Esophagus muscularis mucosa (tissue), 4 donors: ENCODE measurements around the gene OR10H4. TPM values are rescaled to one million over a fixed set of nuclear protein-coding genes. Genes with fewer than 3 reads are reported as not detected.
A peak's percentile ranks its signal among the peaks of the same experiment; 100 is the strongest.

ENCODE experiments used
- DNase-seq: peaks from one replicate; pipeline ENCODE4 v3.0.0-alpha.2; 2017; ENCODE audit errors: extremely low spot score
- H3K27ac ChIP-seq, 4 donors: fragments of 200-600 bp; sonication (generic); replicated peaks in 1 of 4; 1 replicate in 3 of 4; 2 replicates in 1 of 4; pipeline ENCODE4 v1.5.1; 2016 to 2019; ENCODE audit warnings: mild to moderate bottlenecking in 1 of 4
- H3K27me3 ChIP-seq, 4 donors: fragments of 200-600 bp; sonication (generic); one replicate each; pipeline versions ENCODE4 v1.5.1 to v1.6.0; 2016 to 2019
- H3K36me3 ChIP-seq, 4 donors: fragments of 200-600 bp; sonication (generic); one replicate each; pipeline ENCODE4 v1.5.1; 2016 to 2019
- H3K4me1 ChIP-seq, 4 donors: fragments of 200-600 bp; sonication (generic); one replicate each; pipeline ENCODE4 v1.5.1; 2016 to 2019
- H3K4me3 ChIP-seq, 4 donors: fragments of 200-600 bp; sonication (generic); 1 replicate in 2 of 4; 2 replicates in 2 of 4; pipeline ENCODE4 v1.5.1; 2016 to 2019; ENCODE audit warnings: mild to moderate bottlenecking in 4 of 4, moderate library complexity in 1 of 4
- H3K9me3 ChIP-seq, 4 donors: fragments of 200-600 bp; sonication (generic); 1 replicate in 3 of 4; 2 replicates in 1 of 4; pipeline ENCODE4 v1.5.1; 2016 to 2019
- EP300 ChIP-seq: sonication (generic); formaldehyde crosslinking; IDR thresholded peaks from one replicate; pipeline ENCODE4 v1.6.1; 2017; ENCODE audit warnings: antibody characterized with exemption
- POLR2A ChIP-seq: fragments of 450-650 bp; IDR thresholded peaks from one replicate; pipeline ENCODE4 v1.6.1; 2017; ENCODE audit warnings: antibody characterized with exemption, moderate library complexity, mild to moderate bottlenecking, low read depth
- POLR2AphosphoS5 ChIP-seq, 2 donors: sonication (generic); formaldehyde crosslinking; IDR thresholded peaks; one replicate each; pipeline ENCODE4 v1.6.1; 2017; ENCODE audit warnings: antibody characterized with exemption in 2 of 2
- WGBS: methylation state at CpG from one replicate; pipeline ENCODE4 v1.1.5; 2018; 5-methylcytosine and 5-hydroxymethylcytosine counted together
- intact Hi-C: fragments of 100-400 bp; cut with DNase I; formaldehyde crosslinking; loops from one replicate; pipeline ENCODE4 v1.15.1; 2023
- total RNA-seq, 4 donors: library from RNA; depleted of rRNA; stranded (reverse); fragments of >200 nt; gene quantifications; one replicate each; pipeline versions ENCODE4 v1.1.0 to v1.2.1, GENCODE V29; 2016
- TF ChIP-seq, protein P1 (sequence below), 3 experiments: fragments of 200-600 bp in 2 of 3; fragments of 450-650 bp in 1 of 3; sonication (generic) in 2 of 3; IDR thresholded peaks; one replicate each; pipeline ENCODE4 v1.5.1; 2017 to 2019; ENCODE audit warnings: antibody characterized with exemption in 3 of 3, mild to moderate bottlenecking in 2 of 3, moderate library complexity in 1 of 3

OR10H4 gene
- total RNA-seq, 4 donors from 2014 or later, result not detected

DNA sequence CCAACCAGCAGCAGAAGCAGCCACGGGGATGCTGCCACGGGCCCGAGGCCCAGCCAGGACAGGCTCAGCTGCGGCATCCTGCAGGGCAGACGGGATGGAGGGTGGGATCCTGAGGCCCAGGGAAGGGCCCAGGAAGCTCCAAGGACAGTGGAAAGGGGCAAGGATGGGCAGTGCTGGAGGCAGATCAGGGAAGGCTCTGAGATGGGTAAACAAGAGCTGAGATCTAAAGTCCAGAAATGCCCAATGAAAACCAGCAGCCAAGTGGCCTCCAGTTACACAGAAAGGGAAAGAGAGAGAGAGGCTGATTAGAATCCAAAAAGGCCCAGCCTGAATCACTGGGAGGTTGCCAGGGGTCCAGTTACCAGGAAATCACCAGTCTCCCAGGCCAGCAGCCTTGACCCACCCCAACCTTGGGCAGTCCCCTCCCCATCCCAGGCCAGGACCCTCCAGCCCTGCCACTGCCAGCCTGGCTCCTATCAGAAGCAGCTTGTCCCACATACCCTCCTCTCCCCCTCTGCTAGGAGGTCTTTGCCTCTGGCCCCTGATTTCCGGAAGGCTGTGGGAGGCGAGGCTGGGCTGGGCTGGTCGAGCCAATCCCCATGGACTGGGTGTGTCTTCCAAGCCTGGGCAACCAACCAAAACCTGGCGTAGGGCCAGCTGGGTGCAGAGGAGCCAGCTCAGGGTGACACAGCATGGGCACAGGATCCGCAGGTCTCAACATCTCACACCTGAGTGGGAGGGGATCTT lies 14.3 kb upstream of the OR10H4 start, which contains the start of gene CYP4F11:
Gene CYP4F11, minus strand, starts transcription at position 198 of the 747 bp plus-strand sequence. Its CDS starts 121 bp downstream, at position 77.
- peak; percentile 81 for DNase-seq
- Histone ChIP-seq H3K27me3 (peaks cover 0 to 34% (median 21%) of the 10 kb centered on the region in 4 donors), H3K9me3 (peaks cover 0 to 7% (median 6%) of the 10 kb centered on the region in 4 donors), H3K27ac (peak within 1 kb of the TSS in 1 of 4 donors; percentile 54), H3K36me3 (no peaks in the 10 kb centered on the region), H3K4me3 (no peak within 1 kb of the TSS), H3K4me1 (peaks cover 0 to 12% (median 1%) of the 10 kb centered on the region in 4 donors)
- WGBS, result 33% methylated on average over 8 of the region's 10 CpGs
- TF ChIP-seq EP300 (no peak), POLR2A (no peak), POLR2AphosphoS5 (IDR thresholded peaks at IDR 0.05) (no peak)
- TF ChIP-seq, protein P1, sequence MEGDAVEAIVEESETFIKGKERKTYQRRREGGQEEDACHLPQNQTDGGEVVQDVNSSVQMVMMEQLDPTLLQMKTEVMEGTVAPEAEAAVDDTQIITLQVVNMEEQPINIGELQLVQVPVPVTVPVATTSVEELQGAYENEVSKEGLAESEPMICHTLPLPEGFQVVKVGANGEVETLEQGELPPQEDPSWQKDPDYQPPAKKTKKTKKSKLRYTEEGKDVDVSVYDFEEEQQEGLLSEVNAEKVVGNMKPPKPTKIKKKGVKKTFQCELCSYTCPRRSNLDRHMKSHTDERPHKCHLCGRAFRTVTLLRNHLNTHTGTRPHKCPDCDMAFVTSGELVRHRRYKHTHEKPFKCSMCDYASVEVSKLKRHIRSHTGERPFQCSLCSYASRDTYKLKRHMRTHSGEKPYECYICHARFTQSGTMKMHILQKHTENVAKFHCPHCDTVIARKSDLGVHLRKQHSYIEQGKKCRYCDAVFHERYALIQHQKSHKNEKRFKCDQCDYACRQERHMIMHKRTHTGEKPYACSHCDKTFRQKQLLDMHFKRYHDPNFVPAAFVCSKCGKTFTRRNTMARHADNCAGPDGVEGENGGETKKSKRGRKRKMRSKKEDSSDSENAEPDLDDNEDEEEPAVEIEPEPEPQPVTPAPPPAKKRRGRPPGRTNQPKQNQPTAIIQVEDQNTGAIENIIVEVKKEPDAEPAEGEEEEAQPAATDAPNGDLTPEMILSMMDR (IDR thresholded peaks at IDR 0.05), result no peak
- intact Hi-C loops, result no loop called here

DNA sequence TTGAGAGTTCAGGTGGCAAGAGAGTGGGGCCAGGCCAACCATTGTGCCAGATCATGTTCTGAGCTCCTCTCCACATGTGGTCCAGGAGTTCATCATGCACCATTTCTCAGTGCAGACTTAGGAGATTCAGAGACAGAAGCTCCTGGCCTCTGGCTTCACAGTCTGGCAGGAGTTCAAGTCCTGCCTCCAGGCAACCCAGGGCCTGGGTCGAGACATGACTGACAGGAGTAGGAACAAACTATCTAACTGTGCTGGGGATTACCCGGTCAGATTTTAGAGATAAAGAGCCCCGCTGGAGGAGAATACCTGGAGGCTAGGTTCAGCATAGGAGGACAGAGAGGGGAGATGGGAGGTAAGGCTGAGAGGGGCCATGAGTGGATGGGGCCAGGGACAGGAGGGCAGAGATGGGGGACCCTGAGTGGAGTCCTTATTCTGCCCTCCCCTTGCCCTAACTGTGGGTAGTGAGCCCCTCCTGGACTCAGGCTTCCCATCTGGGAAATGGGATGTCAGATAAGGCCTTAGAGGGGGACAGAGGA lies 13.6 kb upstream of the OR10H4 start:
- peak; percentile 91 for DNase-seq
- Histone ChIP-seq H3K27ac (no peak overlapping the region), H3K9me3 (peaks cover 0 to 7% (median 6%) of the 10 kb centered on the region in 4 donors), H3K4me3 (no peak overlapping the region), H3K27me3 (peaks cover 0 to 27% (median 19%) of the 10 kb centered on the region in 4 donors), H3K4me1 (peaks cover 0 to 12% (median 1%) of the 10 kb centered on the region in 4 donors), H3K36me3 (no peaks in the 10 kb centered on the region)
- TF ChIP-seq POLR2AphosphoS5 (IDR thresholded peaks at IDR 0.05) (no peak), EP300 (no peak), POLR2A (no peak)
- TF ChIP-seq, protein P1 (IDR thresholded peaks at IDR 0.05), result no peak
- intact Hi-C loops, result no loop called here
- 43% methylated on average over 3 of the region's 3 CpGs for WGBS

DNA sequence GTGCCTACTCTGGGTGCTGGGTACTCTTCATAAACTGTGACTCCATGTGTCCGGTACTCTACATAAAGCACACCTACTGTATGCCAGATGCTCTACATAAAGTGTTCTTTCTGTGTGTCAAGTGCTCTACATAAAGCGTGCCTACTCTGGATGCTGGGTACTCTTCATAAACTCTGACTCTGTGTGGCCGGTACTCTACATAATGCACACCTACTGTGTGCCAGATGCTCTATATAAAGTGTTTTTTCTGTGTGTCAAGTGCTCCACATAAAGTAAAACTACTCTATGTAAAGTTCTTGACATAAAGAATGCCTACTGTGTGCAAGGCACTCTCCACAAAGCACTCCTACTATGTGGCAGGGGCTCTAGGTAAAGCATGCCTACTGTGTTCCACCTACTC lies 12.6 kb upstream of the OR10H4 start:
- Histone ChIP-seq H3K36me3 (no peaks in the 10 kb centered on the region), H3K27me3 (peaks cover 0 to 25% (median 11%) of the 10 kb centered on the region in 4 donors), H3K9me3 (peaks cover 0 to 7% (median 6%) of the 10 kb centered on the region in 4 donors), H3K4me1 (peaks cover 0 to 12% (median 1%) of the 10 kb centered on the region in 4 donors), H3K4me3 (no peak overlapping the region), H3K27ac (no peak overlapping the region)
- 74% methylated on average over 3 of the region's 3 CpGs for WGBS
- no peak for TF ChIP-seq EP300
- TF ChIP-seq POLR2AphosphoS5 (IDR thresholded peaks at IDR 0.05), result no peak
- TF ChIP-seq POLR2A, result no peak
- TF ChIP-seq, protein P1 (IDR thresholded peaks at IDR 0.05), result no peak
- intact Hi-C loops, result no loop called here
- DNase-seq, result no peak

DNA sequence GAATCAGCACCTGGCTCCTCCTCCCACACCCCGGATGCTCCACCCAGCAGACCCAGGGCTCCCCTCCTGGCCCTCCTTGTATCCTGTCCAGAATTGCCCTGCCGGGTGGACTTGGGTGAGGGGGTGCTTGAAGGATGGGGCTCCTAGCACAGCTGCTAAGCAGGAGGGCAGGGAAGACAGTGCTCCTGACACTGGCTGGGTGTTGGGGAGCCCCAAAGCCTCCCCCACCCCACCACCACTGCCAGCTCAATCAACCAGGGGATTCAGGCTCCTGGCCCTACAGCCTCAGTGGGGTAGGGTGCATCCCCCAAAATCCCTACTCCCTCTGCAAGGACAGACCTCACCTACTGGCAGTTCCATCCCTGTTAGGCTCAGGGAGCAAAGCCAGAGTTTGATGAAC lies 11.9 kb upstream of the OR10H4 start:
- peak; percentile 88 for DNase-seq
- no peak overlapping the region for H3K27ac ChIP-seq
- peaks cover 0 to 25% (median 10%) of the 10 kb centered on the region in 4 donors for H3K27me3 ChIP-seq
- H3K4me3 ChIP-seq, result no peak overlapping the region
- no peaks in the 10 kb centered on the region for H3K36me3 ChIP-seq
- peaks cover 0 to 12% (median 1%) of the 10 kb centered on the region in 4 donors for H3K4me1 ChIP-seq
- H3K9me3 ChIP-seq, result peaks cover 0 to 7% (median 6%) of the 10 kb centered on the region in 4 donors
- WGBS, result no CpG with 5 or more reads among the region's 2 CpGs
- intact Hi-C loops, result no loop called here
- TF ChIP-seq POLR2A (no peak), POLR2AphosphoS5 (IDR thresholded peaks at IDR 0.05) (no peak), EP300 (no peak)
- TF ChIP-seq, protein P1 (IDR thresholded peaks at IDR 0.05), result no peak
